ENCODE data around the gene MGMT.

Gene MGMT

DNA sequence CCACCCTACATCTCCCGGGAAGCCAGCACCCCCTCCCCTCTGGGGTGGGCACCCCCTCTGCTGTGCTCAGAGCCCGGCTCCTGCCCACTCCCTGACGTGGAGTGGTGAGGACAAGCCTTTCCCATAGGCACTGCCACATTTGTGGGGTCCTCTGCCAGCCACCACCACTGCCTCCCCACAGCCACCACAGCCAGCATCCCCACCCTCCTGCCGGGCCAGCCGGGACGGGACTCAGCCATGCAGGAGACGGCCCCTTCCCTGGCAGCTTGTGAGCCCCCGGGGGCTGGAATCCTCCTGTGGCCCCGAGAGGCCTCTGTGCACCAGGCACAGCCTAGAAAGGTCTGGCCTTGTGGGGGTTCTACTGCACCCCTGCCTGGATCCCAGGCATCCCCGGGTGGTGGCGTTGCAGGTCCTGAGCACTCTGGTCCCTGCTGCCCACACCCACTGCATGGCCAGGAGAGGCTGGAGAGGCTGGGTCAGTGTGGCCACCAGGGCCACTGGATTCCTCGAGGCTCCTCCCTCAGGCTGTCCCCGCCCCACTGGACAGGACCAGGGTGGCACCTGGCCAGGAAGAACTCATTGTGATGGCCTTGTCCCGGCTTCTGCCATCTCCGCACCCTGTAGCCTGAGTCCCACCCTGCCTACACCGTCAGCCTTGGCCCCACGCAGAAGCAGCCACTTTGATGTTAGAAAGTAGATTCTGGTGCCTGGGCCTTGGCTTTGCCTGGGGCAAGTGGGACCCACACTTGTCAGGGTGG lies 349.0 kb downstream of the MGMT start:
- DNase-seq: no peak

DNA sequence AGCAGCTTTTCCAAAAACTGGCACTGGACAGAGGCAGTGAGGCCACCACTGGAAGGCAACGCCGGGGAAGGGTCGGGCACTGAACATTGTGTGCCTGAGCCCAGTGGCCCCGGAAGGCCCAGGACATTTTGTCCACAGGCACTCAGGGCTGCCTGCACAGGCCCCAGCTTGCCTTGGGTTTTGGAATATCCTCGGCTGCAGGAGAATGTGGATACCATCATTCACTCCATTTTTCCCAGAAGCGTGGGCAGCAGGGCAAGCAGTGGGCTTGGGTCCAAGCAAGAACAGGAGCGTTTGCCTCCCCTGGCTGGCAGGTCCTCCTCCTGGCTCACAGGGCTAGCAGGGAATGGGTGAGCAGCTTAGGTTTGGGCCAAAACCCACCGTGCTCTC lies 349.6 kb downstream of the MGMT start:
- DNase-seq: no peak
